Activated T-cell treated with anti-CD3 and anti-CD28 coated beads, Interleukin-2, amount 50 U/mL, for 1 hour (primary cell): ENCODE results near the gene TRAPPC10.

Experiments used
- DNase-seq: peaks from one replicate; pipeline ENCODE4 v3.0.0-alpha.2; 2020

Gene TRAPPC10

DNA sequence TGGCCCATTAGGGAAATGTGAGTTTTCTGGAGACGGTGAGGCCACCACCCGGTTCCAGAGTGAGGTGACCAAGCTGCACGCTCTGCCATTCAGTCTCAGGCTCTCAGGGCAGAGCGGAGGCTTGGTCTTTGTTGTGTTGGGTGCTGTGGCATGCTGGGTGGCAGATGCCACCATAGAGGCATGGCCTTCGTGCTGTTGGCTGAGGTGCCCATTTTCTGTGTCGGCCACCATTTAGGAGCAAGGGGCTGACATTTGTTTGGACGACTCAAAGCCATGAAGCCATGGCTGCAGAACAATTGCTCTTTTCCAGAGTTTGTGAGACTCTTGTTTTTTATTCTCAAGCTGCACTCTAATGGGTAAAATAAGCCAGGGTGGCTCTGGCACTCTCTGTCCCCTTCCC is 58.3 kb downstream of the TRAPPC10 start:
- no peak for DNase-seq

DNA sequence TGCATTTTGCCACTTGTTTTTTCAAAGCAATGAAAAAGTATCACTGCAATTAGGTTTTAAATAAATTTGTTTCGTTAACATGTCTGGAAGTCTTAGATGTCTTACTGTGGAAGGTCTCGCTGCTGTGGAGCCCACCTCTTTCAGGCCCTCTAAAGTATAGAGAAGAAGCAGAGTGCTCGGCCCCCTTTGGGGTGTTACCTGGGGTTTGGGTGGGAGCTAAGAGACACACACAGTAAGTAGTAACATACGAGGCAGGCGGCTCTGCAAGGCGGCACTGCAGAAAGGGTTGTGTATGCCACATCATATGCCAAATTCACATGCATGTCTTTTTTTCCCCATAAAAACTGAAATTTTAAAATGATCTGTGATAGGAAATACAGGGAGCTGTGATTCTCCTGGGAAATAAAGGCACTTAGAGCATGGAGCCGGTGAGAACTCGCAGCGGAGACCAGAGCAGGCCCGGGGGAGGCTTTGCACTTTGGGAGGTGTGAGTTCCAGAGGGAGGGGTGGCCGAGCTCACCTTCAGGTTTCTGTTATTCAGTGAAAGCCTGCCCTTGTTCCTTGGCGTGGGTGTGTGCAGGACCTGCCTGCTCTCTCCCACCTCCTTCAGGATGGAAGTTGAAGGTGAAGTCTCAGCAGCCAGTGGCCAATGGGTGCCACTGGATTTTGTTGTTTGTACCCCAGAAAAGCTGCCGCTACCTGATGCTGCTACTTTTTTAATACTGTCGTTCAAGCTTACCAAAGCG is 59.4 kb downstream of the TRAPPC10 start:
- no peak for DNase-seq

DNA sequence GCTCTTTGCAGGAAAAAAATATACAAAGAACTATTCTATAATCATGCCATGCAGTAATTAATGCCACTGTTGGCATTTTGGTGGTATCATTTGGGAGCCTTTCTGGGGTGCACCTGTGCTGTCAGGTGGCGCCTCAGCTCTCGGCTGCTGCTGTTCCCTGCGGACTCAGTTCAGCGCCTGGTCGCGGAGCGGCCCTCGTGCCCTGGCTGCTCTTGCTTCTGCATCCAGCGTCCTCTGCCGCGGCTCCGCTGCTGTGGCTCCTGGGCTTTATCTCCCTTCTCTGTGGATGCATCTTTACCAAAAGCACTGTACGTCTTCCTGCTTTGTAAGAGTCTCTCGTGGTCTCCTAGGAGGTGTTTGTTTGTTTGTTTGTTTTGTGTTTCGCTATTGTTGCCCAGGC is 60.0 kb downstream of the TRAPPC10 start:
- no peak for DNase-seq

DNA sequence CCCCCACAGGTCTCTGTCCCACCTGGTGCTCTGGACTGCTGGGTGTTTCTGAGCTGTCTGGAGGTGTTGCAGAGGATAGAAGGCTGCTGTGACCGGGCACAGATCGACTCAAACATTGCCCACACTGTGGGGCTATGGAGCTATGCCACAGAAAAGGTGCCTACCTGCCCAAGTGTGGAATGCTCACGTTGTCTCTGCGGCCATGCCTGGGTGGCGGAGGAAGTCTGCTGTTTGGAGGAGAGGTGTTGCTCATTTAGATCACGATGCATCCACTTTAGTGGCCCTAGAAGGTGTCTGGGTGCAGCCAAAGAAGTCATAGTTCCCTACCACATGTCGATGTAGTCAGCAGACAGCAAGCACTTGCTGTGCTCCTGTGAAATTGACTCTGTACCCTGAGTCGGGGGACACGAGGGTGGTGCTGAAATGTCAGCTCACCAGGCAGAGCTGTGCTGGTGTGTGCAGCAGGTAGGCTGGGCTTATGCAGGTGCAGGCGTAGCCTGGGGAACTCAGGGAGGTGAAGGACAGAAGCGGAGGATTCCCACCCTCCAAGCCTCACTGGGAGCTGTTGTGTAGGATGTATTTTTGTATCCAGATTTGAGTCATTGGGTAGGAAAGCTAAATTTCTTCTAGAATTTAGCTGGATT is 62.3 kb downstream of the TRAPPC10 start:
- no peak for DNase-seq

DNA sequence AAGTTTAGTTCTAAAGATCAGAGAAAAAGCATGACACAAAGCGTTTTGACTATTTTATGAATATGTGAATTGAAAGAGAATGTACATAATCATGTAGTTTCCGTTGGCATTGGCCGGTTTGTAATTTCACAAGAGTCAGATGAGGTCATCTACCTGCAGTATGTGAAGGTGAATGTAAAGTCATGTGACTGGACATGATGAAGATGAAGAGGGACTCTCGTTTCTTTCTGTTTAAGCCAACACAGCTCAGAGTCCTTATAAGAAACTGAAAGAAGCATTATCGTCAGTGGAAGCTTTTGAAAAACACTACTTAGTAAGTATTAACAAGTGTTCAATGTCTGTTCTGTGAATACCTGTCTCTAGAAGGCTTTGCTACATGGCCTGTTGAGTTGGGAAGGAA is 64.2 kb downstream of the TRAPPC10 start:
- DNase-seq = no peak

DNA sequence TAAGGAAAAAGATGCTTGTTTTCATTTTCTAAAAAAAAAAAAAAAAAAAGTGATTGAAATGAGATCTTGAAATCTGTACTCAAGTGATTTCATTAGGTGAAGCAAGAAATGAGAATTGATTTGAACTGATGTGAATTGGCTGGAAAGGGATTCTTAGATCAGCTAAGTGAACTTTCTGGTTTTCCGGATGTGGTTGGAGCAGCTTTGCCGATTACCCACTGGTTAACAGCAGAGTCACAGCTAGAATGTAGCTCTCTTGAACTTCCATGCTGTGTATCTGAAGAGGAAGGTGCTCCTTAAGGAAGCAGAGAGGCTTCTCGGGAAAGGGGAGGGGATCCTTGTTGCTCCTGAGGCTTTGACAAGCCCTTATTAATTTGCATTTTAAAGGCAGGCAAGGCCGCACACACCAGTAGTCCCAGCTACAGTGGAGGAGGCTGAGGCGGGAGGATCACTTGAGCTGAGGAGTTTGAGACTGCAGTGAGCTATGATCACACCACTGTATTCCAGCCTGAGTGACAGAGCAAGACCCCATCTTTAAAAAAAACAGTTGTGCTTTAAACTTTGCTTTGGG is 66.4 kb downstream of the TRAPPC10 start:
- no peak for DNase-seq

DNA sequence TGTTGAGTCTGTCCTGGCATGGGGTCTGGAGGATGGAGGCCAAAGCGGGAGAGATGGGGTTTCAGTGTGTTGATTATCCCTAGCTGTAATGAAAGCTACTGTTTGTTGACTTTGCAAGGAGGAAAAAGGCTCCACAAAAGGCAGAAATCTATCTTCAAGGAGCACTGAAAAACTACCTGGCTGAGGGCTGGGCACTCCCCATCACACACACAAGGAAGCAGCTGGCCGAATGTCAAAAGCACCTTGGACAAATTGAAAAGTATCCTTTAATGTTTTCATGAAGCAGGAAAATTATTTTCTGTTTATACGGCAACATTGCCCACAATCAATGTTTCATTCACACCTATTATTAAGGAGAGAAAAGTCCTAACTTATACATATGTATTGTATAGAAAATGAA is 67.3 kb downstream of the TRAPPC10 start:
- no peak for DNase-seq

DNA sequence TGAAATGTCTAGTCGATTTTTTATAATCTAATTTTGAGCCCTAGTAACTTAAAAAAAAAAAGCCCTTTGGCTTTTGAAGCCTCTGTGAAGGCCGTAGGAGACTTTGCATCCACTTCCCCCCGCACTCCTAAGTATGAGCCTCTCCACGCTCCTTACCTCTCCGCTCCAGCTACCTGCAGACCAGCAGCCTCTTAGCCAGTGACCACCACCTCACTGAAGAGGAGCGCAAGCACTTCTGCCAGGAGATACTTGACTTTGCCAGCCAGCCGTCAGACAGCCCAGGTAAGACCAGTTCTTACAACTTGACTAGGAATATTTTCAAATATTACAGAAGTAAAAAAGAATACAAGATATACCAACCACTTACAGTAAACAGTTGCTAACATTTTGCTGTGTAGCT is 67.7 kb downstream of the TRAPPC10 start:
- DNase-seq = no peak

DNA sequence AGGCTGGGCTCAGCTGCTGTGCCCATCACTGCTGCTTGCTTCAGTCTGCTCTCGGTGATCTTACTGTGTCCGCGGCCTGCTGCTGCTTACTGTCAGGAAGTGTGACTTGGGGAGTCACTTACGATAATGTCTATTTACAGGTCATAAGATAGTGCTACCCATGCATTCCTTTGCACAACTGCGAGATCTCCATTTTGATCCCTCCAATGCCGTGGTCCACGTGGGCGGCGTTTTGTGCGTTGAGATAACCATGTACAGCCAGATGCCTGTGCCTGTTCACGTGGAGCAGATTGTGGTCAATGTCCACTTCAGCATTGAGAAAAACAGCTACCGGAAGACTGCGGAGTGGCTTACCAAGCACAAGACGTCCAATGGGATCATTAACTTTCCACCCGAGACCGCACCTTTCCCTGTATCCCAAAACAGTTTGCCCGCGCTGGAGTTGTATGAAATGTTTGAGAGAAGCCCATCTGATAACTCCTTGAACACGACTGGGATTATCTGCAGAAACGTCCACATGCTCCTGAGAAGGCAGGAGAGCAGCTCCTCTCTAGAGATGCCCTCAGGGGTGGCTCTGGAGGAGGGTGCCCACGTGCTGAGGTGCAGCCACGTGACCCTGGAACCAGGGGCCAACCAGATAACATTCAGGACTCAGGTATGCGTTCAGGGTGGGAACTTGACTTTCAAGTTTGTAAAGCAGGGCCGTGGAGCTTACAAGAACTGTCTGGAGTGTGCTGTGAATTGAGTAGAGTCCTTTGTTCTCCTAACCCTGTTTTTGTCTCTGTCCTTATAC is 70.7 kb downstream of the TRAPPC10 start:
- no peak for DNase-seq

DNA sequence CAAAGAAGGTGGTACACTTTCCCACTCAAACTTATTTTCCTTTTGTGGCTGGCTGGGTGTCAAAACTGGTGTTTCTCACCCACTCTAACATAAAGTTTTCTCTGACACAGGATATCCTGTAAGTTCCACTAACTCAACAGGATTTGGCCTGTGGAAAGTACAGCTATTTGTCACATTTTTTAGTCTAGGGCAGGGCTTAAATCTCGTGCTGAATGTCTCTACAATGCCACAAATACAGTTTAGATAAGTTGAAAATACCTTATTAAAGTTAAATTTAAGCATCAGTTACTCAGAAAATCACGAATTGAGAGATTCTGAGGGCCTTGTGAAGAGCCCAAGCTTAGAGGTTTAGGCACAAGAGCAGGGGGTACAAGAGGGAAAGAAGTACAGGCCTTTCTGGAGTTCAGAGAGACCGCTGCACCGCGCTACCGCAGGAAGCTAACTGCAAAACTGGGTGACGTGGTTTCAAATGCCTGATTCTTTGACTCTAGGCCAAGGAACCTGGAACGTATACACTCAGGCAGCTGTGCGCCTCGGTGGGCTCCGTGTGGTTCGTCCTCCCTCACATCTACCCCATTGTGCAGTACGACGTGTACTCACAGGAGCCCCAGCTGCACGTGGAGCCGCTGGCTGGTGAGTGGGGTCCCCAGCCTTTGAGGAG is 71.7 kb downstream of the TRAPPC10 start:
- DNase-seq = peak; percentile 72

DNA sequence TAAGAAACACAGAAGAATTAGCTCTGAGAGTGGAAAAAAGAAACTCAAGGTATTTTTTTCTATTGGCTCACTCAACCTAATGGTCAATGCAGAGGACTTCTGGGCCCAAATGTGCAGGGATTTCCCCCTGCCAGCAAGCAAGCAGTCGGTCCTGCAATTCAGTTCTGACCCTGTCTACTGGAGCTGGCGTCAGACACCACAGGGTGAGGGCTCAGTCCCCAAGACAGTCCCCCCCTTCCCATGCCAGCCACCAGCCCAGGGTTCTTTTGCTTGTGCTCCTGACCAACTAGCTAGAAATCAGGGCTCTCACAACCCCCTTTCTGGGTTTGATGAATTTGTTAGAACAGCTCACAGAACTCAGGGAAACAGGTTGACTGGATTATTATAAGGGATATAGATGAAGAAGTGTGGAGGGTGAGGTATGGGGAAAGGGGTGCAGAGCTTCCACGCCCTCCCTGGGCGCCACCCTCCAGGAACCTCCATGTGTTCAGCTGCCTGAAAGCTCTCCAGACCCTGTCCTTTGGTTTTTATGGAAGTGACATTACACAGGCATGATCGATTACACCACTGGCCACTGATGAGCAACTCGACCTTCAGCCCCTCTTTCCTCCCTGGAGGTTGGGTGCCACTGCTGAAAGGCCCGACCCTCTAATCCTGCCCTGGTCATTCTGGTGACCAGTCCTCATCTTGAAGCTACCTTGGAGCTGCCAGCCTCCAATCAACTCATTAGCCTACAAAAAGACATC is 72.6 kb downstream of the TRAPPC10 start:
- peak; percentile 33 for DNase-seq

DNA sequence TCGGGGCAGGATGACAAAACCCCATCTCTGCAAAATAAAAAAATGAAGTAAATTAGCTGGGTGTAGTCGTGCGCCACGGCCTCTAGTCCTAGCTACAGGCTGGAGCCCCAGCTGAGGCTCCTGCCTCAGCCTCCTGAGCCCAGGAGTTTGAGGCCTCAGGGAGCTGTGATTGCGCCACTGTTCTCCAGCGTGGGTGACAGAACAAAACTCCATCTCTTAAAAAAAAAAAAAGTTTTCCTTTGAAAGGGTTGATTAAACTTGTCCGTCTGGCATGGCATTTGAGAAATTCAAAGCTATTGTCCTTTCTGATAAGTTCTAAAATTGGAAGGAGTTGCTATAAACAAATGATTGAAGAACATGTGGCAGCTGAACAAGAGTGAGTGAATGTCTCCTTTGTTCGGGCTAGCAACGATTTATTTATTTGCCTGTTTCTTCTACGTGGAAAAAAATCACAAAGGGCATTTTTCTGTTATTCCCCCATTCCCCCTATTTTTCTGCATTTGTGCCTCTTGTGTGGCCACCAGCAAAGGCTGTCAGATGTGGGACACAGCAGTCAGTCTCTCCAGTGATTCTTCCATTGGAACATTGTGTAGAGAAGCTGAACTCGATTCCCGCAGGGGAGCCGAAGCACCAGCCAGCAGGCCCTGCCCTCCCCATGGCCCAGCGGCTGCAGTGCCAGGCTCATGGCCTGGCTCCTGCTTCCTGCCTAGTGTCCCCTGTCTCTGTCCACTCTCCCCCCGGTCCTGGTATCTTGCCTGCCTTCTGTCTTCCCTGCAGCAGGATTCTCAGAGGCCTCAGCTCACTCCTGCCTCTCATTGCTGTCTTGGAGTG is 73.6 kb downstream of the TRAPPC10 start:
- no peak for DNase-seq

DNA sequence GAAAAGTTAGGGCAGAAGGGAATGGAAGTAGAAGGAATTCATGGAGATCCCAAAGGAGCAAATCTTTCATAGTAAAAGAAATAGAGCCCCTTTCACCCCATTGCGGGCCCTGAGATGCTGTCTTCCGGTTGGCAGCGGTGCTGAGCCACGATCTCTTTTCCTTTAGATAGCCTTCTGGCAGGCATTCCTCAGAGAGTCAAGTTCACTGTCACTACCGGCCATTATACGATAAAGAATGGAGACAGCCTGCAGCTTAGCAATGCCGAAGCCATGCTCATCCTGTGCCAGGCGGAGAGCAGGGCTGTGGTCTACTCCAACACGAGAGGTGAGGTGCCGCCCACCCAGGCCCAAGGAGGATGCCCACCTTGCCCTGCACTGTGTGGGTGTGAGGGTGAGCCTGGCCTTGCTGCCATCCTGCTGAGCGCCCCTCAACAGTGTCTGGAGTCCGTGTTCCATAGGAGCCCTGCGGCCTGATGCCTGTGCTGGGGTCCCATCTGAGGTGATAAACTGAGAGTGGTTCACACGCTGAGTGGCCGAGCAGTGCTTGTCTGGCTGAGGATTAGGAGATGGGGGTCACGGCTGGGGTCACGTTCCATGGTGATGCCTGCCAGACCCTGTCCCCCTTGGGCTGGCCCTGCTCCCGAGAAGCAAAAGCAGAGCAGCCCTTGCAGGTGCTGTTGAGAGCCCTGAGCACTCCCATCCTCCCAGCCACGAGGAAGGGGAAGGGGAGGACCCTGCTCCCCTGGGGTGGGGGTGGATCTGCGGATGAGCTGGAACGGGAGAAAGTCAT is 74.7 kb downstream of the TRAPPC10 start:
- DNase-seq = no peak

DNA sequence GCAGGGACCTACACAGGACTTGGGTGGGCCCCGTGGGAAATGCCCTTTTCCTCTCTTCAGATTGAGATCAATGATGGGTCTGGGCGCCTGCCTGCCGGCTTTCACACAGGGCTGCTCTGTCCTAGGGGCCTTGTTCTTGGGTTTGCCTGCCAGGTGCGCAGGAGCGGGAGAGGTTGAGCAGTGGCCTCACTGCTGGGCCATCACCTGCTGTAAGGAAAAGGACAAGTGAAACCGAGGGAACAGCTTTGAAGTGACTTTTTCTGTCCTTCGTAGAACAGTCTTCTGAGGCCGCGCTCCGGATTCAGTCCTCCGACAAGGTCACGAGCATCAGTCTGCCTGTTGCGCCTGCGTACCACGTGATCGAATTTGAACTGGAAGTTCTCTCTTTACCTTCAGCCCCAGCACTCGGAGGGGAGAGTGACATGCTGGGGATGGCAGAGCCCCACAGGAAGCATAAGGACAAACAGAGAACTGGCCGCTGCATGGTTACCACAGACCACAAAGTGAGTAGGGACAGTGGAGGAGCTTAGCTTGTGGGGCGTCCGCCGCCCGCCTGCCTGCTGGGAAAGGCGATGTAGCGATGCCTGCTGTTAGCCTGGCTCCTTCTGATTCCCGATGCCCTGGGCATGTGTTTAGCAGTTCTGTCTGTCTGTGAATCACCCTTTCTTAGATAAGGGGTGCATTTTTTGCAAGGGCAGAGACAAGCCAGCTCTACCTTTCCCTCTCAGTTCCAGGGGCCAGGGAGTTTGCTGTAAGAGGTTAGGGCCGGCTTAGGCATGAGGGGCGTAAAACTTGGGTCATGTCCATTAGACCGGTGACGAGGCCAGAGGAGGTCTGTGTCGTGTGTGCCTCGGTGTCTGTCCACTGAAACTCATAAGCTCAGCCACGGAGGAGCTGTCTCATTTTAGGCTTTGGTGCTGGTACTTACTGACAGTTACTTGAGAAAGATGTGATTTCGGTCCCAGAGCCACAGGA is 75.6 kb downstream of the TRAPPC10 start:
- DNase-seq = no peak

DNA sequence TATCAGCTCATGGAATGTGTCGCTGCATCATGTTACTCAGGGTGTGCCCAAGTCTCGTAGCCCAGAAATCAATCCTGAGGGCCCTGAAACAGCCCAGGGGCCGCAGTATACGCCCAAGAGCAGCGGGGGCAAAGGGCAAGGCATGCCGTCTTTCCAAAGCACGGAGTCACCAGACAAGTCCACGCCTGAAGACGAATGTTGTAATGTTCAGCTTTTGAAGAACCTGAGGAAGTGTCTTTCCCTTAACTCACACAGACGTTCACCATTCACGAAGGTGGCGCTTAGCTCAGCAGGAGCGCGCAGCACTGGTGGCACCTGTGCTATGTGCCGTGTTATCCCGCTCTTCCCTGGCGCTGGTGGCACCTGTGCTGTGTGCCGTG is 76.3 kb downstream of the TRAPPC10 start:
- DNase-seq = no peak

DNA sequence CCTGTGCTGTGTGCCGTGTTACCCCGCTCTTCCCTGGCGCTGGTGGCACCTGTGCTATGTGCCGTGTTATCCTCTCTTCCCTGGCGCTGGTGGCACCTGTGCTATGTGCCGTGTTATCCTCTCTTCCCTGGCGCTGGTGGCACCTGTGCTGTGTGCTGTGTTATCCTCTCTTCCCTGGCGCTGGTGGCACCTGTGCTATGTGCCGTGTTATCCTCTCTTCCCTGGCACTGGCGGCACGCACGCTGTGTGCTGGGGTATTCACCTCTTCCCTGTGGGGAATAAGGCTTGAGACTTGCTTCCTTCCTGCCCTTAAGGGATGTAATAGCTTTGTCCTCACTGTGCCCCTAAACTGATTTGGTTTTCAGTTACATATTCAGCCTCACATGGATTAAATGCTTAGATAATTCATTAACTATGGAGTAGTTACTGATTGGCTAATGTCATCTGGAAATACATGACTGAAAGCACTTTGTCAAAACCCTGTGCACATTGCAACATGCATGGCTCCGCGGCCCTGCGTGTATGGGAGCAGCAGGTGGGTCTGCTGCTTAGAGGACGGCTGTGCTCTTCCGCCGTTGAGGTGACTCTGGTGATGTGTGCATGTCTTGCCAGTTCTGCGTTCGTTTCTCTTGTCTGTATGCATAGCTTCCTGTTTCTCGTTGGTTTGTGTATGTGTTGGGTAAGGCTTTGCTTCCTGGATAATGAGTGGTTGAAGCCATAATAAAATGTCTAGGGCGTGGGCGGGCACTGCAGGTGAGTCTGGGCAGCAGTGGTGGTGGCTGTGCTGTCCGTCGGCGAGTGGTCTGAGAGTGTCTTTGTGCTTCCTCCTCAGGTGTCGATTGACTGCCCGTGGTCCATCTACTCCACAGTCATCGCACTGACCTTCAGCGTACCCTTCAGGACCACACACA is 77.1 kb downstream of the TRAPPC10 start:
- peak; percentile 44 for DNase-seq

DNA sequence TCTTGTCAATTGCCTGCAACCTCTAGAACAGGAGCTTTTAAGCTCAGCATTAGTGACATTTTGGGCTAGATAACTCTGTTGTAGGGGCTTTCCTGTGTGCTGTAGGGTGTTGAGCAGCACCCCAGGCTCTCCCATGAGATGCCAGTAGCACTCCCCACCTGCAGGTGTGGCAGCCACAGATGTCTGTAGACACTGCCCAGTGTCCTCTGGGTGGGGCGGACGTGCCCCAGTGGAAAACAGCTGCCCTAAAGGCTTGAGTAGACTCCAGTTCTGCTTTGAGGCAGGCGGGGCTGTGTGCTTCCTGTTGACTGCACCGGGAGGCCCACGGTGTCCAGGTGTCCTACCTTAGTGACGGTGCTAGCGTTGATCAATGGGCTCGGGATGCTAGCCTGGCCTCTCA is 78.2 kb downstream of the TRAPPC10 start:
- no peak for DNase-seq

DNA sequence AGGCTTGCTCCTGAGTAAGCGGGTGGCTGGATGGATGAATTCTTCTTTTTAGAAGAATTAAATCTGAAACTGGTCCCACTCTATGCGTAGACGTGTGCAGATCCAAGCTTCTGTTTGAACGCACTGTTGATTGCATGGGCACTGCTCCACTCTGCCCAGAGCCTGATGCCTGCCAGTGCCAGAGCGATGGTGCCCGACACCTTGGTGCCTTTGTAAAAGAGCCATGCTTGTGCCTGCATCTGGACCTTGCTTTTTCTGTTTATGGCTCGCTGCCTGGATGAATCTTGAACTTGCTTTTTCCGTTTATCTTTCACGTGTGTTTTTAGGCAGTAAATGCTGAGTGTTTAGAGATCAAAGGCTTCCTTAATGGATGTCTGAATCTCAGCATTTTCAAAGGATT is 80.1 kb downstream of the TRAPPC10 start:
- DNase-seq = no peak
